GM21390 (cell line): ENCODE data around the gene GNG12.
A peak's percentile ranks its signal among the peaks of the same experiment; 100 is the strongest.

Experiments
- ATAC-seq: cut with Tn5 transposase; IDR thresholded peaks from one replicate; pipeline ENCODE4 v1.9.1; 2021; ENCODE audit not compliant: unreplicated experiment

Gene GNG12

DNA sequence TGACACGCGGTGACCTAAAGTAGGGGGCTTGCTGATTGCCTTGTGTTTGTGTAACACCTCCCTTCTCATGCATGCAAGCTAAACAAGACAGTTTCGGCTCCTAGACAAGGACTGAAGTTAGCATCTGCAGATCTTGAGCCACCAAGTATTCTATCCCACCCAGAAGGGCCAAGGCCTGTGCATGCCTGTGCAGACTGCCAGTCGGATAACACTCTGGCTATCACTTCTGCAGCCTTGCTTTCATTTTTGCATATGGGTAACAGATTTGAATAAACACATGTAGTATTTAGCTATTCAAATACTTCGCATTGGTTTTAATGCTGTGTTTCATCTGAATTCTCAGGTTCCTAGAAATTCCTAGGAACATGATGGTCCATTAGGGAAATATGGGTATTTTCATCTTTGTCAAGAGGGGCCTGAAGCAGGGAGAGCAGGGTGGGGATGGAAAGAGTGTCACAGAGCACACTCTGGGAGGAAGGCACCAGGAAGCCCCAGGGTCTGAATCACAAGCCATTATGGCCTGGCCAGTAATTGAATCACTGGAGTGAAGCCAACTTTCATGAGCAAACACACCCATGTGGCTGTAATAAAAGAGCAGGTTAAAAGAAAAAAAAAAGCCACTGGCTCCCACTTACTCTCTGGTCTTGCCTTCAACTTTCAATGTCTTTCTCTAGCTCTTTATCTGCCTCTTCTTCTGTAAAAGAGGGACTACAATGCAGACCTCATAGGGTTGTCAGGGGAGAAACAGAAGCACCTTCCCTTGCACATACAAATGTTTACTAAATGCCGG, 120.0 kb downstream of the GNG12 start:
- ATAC-seq: no peak

- peak; percentile 63 for ATAC-seq
These were observed 121.4 kb downstream of the GNG12 start for GRCh38 chr1:67711855-67712212.

GRCh38 chr1:67711158-67711854, 122.0 kb downstream of the GNG12 start:
- no peak for ATAC-seq

DNA sequence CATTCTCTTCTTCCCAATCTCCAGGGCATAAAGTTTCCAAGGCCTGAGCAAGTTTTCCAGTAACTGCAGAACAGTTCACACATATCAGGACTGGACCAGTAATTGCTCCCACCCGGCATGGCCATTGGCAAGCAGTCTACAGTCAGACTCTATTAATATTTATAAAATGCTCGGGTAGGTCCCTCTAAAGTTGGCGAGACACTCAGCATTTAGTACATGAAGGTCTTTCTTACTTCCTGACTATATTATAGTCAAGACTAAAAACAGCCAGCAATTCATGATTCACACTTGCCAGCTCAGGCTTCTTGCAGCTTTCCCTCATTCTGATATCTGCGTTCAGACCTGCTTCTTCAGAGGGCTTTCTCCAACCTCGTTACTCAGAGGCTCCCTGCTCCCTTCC, 122.8 kb downstream of the GNG12 start:
- no peak for ATAC-seq

- ATAC-seq: no peak
These were observed 124.7 kb downstream of the GNG12 start for GRCh38 chr1:67708606-67709005.

- ATAC-seq: no peak
These were observed 127.4 kb downstream of the GNG12 start for GRCh38 chr1:67705735-67706453.

- no peak for ATAC-seq
These were observed 128.9 kb downstream of the GNG12 start for GRCh38 chr1:67704351-67704750.

GRCh38 chr1:67701876-67702275, 131.4 kb downstream of the GNG12 start:
- ATAC-seq: no peak

DNA sequence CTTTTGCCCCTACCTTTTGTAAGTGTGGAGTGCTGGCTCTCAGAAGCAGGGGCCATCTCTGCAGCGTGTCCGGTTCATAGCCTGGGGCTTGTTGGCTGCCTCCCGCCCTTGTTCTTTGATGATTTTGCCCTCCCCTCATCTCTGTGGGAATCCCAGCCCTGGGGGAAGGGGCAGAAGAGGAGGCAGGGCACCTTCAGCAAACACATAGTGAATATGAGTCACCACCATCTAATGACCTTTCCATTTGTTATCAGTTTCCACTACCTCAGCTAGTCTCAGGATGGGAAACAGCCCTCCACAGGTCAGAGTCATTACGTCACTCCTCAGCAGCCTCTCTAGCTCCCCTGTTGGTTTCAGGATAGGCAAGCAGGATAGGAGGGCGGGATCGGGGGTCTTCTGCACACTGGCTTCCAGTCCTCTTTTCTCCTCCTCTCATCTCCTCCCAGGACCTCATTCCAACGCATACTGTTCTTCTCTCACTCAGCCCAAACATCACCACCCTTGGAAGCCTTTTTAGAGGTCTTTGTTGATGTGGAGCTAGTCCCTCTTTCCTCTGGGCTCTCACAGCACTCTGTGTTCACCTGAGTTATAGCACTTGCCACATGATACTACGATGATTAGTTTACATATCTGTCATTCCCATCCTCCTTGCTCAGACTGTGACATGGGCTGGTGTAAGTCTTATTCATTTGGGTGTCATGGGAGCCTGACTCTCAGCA, 132.4 kb downstream of the GNG12 start:
- ATAC-seq: no peak

- no peak for ATAC-seq
These were observed 133.0 kb downstream of the GNG12 start for GRCh38 chr1:67700220-67700619.

GRCh38 chr1:67696708-67697107, 136.6 kb downstream of the GNG12 start:
- no peak for ATAC-seq

DNA sequence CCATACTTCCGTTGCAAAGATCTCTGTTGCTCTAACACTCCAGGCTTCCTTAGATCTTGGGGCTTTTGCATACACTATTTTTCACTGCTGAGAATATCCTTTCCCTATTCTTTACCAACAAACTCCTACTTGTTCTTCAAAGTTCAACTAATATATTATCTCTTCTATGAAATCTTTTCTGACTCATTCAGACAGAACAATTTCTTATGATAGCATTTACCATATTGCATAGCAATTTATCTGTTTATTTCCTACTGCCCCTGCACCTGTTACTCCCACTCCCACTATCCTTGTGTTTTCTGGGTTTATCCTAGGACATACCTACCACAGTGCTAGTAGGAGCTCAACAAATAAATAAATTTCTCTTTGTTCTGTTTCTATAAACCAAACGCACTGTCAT, 137.3 kb downstream of the GNG12 start:
- ATAC-seq: no peak

GRCh38 chr1:67691712-67692111, 141.6 kb downstream of the GNG12 start:
- ATAC-seq: no peak

DNA sequence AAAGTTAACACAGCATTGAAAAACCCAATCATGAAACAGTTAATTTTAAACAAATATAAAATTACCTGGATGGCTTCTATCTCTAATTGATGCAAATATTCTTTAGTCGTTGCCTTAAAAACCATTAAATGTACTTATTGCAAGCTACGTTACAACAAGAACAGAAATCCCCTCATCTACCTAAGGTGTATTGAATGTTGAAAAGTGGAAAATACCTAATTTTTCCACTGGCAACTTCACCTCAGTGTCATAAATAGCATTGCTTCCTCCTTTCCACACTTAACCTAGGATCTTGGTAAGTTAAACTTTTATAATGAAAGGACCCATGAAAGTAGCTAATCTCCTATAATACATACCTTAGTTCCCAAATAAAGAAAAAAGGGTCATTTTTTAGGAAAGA, 142.9 kb downstream of the GNG12 start:
- no peak for ATAC-seq

DNA sequence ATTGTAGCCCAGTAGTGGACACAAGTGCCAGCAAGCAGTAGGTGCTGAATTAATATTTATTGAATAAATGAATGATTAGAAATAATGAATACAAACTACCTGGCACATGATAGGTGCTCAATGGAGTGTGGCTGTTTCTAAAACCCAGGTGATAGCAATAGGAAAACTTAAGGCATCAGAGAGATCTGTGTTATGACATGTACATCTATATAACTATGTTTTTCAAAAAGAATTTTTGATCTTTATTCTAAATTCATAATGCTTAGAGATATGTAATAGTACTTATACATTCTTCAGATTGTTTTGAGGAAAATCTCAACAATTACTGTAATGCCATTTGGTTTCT, 143.3 kb downstream of the GNG12 start:
- no peak for ATAC-seq

DNA sequence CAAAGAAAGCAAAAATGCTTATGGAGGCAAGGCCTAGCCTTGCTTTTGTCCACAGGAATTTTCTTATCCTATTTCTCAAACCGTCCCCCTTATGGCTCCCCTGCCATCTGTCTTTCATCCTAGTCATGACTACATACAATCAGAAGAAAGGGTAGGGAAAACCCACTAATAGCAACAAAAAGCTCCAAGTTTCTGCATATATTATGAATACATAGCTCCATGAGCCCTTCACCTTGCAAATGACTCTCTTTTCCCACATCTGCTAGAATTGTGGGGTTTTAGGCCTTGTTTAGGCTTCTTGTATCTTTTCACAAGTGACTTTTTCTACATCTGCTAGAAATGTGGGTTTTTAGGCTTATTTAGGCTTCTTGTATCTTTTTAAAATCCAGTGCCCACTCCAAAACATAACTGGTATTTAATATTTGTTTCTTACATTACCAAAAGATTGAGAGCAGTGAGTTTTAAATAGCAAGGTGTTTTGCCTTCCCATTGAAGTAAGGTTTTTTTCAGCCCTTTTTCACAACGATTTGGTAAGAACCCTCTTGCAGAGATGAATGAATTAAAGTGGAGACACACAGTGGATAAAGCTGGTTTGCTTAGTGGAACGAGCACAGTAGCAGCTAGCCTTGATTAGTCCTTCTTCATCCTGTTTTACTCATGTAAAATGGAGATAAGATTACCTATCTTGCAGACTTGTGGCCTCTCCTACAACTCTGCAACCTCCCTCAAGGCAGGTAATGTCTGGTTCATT, 143.8 kb downstream of the GNG12 start:
- ATAC-seq: no peak

DNA sequence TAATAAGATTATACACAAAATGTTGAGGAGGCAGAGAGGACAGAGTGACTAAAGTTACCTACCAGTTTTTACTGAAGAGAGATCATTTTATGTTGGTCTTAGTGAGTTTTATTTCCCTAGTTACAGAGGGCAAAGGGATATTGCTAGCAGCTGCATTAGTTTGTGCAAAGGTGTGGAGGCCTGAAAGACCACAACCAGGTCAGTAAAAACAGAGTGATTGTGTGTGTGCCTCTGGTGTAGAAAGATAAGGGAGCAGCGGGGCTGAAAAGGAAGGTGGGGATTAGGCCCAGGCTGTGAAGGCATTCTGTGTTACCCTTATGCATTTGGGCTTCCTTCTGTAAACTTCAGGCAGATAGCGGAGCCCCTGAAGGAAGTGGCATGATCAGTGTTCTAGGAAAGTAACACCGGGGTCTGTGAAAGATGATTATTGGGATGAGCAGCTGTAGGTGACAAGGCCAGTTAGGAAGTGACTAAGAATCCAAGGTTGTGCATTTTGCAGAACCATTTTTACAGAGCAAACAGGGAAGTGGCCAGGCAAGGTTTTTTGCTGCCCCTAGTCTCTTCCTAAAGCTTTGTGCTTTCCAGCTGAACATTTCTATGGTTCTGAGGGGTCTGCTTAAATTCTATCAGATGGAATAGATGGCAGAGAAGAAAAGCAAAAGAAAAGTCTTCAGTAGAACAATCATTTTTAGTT, 144.6 kb downstream of the GNG12 start:
- no peak for ATAC-seq

GRCh38 chr1:67687649-67688048, 145.6 kb downstream of the GNG12 start:
- ATAC-seq: no peak

DNA sequence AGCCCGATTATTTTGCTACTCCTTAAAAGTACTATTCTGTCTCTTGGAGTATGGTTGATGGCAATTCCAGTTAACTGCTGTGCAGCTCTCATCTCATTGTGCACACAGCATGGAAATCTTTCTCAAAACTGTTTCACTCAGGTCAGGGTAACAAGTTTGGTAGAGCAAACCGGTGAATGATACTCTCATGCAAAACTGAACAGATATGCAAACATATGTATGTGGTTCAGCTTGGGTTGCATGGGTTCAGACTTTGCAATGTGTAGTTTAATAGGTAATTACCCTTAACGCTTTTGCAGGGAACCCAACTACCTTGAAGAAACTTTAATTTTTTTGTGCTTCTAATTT, 146.1 kb downstream of the GNG12 start:
- no peak for ATAC-seq
